Activated gamma-delta T cell treated with anti-CD3 and anti-CD28 coated beads, Interleukin-2, amount 50 U/mL, for 16 hours (primary cell): Measurements from ENCODE around the gene S100A7.
A peak's percentile ranks its signal among the peaks of the same experiment; 100 is the strongest.

ENCODE experiments used
- DNase-seq: peaks from one replicate; pipeline ENCODE4 v3.0.0-alpha.2; 2020; ENCODE audit warnings: low read depth

The S100A7 gene

DNA sequence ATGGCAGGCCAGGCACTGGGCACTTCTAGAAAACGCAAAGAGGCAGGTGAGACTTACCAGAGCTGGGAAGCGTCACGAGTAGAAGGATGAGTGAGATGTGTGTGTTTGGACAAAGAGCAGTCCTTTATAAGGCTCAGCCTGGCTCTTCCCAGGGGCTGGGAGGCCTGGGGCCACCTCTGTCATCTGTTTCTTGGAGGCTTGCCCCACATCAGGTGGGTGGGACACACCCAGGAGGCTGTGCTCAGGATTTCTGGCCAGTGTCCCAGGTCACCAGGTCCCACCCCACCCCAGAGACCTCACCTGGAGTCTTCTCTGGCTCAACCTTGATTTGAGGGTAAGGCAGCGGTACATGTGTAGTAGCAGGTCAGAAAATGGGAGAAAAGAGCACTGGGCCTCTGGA lies at the start of gene S100A7:
S100A7 (minus strand) TSS at position 101 of the 400 bp plus-strand sequence. CDS start 1,638 bp downstream, outside the sequence.
- DNase-seq = no peak

DNA sequence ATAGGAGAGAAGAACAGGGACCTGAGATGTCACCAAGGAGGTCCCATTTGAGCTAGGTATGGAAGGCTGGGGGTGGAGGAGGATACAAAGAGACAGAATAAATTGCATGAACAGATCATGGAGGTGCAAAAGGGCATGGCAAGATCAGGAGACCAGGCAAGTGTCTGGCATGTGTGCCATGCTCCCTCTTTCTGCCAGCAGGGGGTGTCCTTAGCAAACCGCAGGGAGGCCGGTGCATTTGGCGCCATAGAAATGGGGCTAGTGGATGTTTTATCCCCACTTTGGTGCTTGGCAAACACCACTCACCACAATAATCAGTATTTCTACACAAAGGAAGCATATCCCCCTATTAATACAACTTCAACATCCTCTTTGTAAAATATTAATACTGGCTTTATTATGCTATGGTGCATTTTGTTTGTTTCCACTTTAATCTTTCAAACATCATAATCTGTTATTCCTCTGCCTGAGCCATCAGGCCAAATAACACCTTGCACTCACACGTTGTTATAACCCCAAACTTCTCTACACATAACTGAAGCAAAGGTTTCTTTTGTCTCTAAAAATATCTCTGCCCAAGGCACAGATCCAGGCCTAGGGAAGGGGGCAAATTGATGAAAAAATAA lies 49.4 kb upstream of the S100A7 start:
- peak; percentile 42 for DNase-seq

DNA sequence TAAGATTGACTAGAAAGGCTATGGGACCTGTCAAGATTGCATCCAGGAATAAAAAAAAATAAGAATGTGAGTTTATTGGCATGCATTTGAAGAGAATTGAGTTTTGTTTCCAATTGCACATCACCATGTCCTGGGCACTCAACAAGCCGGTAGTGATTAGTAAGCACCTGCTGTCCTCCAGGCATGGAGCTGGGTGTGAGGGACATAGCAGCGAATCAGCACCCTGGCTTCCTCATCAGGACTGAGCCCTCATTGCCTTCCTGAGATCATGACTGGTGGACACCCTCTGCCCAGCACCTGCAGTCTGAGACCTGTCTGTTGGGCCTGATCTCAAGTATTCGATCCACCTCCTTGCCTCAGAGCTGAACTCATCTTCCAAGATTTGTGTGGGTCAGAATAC lies 48.6 kb upstream of the S100A7 start:
- no peak for DNase-seq

DNA sequence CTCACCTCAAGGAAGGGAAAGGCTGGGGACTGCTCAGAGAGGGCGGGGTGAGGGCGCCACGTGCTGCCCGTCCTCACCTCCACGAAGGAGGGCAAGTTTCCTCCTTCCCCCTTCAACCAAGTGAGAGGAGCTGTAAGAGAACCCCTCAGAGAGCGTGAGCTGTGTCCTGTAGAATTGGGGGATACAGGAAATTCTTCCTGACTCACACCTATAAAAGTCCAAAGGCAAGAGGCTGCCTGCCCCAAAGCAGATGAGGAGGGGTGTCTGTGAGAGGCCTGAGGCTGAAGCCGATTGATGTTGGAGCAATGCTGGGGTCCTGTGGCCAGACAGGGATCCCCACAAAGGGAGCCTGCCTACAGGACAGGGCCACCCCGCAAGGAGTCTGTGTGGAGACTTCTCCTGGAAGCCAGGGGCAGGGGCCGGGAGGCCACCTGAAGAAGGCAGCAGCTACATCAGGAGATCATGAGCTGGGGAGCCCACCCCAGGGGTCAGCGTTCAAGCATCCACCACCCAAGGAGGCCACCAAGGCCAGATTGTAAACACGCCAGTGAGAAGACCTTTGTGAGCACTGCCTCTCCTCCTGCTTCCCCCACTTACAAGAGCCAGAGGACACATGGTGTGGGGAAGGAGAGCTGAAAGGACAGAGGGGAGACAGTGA lies 47.6 kb upstream of the S100A7 start:
- no peak for DNase-seq

DNA sequence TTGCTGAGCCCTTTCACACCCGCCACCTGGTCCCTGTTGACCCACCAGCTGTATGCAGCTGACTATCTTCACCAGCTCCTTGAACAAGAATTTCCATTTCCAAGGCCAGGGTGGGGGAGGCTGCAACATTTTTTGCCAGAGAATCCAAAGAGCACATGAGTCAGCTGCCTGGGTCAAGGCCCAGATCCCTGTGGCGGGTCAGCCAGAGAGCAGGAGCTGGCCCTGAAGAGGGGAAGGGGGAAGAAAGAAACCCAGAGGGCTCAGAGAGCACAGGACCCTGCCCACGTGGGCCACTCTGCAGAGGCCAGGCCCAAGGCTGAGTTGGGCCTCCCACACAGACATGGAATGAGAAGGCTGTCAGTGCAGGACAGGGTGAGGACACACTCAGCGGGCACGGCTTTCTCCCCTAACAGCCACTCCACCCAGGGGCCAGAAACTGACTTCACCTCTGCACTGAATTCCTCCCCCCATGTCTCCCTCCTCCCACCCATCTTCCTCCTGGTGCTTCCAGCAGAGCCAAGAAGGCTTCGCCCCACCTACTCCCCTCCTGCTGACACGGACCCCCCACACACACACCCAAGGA lies 46.5 kb upstream of the S100A7 start:
- DNase-seq = no peak

DNA sequence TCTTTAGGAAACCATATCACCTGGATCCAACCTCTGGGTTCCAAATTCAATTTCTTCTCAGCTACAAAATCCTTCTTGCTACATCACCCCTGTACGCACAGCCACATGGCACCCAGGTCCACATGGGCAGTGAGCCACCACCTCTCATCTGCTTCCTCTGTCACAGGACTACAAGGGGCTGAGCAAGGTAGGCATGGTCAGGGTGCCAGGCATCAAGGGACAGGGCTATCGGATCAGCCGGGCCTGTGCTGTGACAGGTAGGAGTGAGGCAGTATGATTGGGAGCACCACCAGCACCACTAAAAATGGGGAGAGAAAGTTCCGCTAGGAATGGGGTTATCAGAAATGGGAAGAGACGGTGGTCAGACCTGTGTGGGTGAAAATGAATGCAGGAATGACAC lies 45.9 kb upstream of the S100A7 start:
- no peak for DNase-seq

DNA sequence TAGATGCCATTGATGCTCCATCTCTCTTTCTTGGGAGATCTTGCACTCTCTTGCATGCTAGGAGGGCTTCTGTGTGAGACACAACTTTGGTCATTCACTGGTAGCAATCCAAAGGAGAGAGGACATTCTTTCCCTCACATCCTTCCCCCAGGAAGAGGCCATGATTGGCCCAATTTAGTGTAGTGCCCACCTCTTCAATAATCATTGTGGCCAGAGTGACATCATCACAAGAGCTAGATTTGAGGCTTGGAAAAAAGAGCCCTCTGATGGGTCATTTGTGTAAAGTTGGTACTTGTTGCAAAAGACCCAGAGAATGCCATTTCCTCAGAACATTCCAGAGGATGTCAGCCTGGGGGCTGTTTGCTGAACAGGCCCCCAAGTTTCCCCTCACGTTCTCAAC lies 45.1 kb upstream of the S100A7 start:
- no peak for DNase-seq

DNA sequence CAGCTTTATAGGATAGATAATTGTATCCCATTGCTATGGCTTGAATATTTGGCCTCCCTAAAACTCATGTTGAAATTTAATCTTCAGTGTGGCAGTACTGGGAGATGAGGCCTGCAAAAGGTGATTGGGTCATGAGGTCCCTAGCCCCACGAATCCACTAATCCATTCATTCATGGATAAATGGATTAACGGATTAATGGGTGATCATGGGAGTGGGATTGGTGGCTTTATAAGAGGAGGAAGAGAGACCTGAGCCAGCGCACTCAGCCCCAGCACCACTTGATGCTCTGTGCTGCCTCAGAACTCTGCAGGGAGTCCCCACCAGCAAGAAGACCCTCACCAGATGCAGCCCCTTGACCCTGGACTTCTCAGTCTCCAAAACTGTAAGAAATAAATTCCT lies 43.3 kb upstream of the S100A7 start:
- DNase-seq = no peak

DNA sequence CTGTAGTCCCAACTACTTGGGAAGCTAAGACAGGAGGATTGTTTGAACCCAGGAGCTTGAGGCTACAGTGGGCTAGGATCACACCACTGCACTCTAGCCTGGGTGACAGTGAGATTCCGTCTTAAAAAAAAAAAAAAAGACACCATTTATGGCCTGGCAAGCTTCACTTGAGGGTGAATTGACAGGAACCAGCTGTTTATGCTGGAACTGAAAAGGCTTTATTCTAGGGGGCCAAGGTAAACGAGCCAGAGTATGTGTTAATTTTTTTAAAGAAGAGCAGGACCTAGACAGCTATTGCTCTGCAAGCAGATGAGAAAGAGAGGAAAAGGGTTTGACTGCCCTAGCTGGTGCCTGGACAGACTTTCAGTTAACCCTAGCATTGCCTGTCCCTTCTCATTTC lies 38.3 kb upstream of the S100A7 start:
- no peak for DNase-seq

DNA sequence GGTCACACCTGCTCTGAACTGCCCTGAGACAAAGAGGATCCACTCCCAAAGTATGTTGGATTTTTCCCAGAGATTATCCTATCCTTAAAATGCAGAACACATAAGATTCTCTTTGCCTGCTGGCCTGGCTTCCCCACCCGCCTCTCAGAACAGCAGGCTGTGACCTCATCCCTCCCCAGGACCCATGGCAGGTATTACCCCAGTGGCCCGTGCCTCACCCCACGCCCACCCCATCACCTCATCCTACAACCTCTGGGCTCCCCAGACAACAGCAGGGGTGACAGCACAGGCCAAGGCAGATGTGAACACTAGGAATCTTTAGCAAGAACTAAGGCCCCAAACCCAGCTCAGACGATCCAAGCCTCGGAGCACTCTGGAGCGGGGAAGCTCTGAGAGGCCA lies 35.1 kb upstream of the S100A7 start:
- no peak for DNase-seq

DNA sequence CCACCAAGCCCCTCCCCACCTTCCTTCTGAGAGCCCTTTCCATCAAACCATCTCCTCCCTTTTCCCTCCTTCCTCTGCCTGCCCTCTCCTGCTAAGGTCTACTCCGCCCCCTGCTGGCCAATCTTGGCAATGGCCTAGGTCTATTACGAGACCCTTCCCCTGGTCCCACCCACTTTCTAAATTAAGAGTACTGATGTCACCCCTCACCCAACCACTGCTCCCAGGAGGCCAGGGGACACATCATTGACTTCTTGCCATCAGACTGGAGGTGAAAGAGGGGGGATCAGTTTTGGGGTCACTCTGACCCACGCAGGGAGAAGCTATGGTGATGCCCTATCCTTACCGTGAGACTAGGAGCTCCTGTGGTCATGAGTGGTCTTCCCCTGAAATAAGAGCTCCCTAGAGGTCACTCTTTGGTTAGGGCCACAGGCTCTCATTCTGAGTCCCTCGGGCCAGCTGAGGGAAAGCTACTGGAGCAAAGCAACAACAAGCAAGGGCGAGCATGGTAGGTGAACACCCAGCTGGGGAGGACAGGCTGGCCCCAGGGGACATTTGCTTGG lies 34.6 kb upstream of the S100A7 start:
- DNase-seq = peak; percentile 62

DNA sequence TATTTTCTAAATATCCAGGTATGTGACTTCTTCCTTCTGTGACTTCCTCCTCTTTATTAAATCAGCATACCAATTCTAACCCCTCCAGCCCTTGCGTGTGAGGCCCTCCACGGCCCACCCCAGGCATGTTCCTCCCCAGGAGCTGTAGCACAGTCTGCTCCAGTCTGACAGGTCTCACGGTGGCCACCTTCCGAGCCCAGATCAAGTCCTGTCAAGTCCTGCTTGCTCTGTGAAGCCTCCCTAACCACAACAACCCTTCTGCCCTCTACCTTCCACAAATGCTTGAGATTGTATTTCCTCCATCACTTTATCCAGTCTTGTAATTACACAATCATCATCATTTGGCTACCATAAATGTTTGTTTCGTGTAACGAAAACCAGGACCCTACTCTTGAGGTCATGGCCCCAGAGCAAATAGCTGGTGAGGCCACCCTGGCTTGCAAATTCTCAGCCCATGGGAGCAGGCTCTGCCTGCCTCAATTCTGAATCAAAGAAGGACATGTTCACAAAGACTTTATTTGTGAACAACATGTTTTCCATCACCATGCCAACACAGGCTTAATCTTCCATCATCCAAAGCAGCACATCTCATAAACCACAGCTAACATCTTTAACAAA lies 33.0 kb upstream of the S100A7 start:
- DNase-seq = no peak

DNA sequence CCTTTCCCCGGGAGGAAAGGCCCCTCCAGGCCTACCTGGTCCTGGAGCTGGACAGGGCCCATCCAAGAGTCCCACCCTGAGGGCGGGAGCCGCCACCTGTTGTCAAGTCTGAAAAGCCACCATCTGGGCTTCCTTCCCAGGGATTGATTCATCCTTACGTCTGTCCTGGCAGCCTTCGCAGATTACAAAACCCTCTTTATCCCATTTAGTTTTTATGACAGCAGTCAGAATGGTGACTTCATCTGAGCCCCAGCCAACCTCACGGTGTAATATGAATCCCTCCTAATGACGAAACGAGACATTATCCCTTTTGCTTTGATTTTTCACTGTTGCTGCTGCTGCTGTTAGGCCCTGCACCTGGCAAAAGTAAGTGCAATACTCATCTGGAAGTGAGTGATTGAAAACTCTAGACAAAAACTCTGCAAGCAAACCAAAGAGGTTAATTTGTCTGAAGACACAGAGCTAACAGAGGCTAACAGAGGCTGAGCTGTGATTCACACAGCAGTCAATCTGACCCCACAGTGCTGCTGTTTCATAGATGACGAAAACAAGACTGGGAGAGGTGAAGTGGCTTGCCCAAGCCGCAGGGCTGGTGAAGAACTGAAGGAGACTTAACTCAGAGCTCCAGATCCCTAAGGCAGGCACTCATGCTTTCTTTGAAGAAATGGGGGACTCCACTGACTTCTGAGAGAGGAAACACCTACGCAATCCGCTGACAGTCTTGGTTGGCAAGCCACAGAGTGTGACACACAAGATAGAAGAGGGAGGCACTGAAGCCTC lies 30.0 kb upstream of the S100A7 start:
- no peak for DNase-seq

DNA sequence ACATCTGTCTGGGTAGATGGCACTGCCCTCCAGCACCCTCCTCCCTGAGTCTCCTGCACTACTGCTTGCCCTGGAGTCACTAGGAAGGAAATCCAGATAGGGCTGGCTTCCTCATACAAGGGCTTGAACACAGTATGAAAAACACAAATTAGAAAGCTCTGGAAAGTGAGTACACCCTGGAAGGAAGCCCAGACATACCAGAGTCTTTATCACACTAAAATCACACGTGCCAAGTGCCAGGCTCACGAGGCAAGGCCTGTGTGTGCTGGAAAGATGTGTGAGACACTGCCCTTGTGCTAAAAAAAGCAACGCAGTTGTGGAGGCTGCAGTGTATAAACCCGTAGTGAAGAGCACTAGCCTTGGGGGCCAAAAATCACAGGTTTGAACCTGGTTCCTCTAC lies 28.3 kb upstream of the S100A7 start:
- no peak for DNase-seq

DNA sequence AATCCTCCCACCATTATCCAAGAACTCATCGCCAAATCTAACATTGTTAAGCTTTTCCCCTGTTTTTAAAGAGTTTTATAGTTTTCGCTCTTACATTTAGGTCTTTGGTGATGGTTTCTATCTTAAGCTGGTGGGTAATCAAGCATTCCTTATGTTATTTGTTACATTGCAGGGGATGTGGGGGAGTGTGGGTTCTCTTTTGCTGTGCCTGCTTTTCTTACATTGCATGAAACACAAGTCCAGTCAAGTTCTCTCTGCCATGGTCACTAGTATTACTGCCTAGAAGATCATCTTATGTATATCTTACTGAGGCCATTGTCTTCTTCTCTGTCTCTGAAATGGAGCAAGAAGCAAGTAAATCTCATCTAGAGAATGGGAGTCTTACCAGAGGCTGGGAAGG lies 27.3 kb upstream of the S100A7 start:
- no peak for DNase-seq

DNA sequence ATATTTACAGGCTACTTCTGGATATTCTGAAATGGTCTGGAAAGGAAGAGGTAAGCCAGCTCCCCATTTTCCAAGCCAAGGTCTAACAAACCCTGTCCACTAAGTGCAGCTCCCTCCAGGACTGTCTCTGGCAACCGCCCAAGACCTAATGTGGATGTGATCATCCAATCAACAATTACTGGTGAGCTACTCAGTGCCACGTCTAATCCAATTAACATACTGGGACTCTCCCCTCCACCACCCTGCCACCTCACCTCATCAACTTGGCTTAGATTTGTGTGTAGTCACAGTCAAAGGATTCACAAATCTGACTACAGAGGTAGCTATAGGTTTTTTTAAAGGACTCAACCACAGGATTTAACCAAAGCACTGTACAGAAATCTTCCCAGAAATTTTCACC lies 25.4 kb upstream of the S100A7 start:
- no peak for DNase-seq

DNA sequence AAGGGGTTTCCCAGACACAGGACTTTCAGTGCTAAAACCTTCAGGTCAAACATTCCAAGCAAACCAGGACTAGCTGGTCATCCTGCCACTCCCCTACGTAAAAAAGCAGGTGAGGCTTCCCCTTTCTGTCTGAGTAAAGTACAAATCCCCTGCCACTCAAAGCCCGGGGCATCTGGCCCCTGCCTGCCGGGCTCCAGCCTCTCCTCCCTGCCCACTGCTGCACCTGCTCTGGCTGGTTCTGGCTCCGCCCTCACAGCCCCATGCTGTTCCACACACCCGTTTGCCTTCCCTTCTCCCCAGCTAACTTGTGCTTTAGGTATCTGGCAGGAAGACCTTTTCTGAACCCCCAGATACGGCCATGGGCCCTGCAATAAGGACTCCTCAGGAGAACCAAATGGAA lies 23.3 kb upstream of the S100A7 start:
- DNase-seq = no peak

DNA sequence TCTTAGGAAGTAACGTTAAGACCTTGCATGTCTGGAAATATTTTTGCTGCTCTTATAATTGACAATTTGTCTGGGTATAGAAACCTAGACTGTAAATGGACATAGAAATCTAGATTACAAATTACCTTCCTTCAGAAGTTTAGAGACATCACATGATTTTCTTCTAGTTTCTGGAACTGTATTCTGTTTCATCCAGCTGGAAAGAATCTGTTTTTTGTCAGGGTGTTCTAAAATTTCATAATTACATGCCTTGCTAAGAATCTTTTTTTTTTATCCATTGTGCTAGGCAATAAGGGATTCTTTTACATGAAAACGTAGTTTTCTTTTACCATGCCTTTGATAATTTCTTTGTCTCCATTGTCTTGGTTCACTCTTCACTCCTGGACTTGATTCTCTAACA lies 20.7 kb upstream of the S100A7 start:
- DNase-seq = no peak

DNA sequence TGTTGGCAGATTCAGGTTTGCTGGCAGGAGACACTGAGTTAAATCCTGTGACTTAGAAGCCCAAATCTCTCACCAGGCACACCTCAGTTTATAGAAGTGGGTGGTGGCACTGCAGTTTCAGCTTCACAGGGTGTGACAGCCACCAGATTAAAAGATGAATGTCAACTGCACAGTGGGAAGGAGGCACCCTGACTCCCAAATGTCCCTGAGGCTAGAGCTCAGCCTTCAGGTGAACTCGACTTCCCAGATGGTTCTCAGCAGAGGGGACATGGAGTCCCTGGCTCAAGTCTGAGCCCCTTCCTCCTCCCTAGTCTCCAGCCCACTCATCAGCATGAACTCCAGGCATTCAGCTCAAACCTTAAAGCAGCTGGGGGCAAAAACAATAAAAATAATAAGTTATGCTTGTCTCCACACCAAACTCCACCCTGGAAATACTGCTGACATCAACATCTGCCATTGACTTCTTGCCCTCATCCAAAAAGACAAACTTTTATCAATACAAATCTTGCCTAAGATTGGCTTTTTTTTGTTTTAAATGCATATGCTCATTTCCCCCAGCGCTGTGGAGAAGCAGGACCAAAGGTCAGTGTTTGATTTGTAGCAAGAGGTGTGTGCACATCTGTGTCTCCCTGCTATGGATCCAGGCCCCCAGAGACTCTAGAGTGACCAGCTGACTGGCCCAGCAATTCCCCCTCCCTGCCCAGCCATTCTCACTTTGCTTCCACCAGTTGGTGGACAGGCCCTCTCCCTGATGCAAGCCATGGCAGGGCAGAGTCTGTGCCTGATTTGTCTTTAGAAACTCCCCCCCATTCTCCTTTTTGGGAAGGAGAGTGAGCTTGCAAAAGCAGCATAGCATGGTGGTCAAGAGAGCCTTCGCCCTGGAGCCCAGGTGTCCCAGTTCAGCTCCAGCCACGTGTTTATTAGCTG lies 18.5 kb upstream of the S100A7 start:
- DNase-seq = no peak

DNA sequence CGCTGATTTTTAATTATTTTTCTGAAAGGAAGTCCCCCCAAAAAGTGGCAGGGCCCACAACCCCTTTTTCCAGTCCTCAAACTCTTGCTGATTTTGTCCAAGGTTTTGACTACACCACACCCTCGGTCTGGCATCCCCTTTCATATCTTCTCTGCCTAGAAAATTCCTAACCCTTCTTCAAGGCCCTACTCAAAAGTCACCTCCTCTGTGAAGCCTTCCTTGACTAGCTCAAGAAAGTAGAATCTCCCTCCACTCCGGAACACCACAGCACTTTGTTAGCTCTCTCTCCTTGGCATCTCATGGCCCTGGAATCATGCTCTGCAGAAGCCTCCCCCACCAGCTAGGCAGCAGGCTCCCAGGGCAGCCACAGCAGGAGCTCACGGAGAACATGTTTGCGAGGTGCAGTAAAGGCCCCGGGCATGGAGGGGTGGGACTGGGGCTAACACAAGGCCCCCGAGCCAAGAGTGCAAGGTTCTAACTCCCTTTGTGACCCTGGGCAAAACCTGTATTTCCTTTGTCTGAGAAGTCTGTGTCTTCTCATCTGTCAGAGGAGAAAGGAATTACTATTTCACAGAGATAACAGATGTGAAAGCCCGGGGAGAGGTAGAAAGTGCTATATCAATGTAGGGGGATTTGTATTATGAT lies 17.7 kb upstream of the S100A7 start:
- no peak for DNase-seq
